ENCODE measurements around the gene HM13.
"Not testable (repeated sequence)": the region's sequence is repeated elsewhere in the genome, so short reads cannot be mapped to it uniquely, and the experiment has no call there.

The HM13 gene

DNA sequence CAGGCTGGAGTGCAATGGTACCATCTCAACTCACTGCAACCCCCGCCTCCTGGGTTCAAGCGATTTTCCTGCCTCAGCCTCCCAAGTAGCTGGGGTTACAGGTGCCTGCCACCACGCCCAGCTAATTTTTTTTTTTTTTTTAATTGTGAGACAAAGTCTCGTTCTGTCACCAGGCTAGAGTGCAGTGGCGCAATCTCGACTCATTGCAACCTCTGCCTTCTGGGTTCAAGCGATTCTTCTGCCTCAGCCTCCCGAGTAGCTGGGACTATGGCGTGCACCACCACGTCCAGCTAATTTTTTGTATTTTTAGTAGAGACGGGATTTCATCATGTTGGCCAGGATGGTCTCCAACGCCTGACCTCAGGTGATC is 98.0 kb downstream of the HM13 start:
- DNase-seq, result not testable (repeated sequence)

DNA sequence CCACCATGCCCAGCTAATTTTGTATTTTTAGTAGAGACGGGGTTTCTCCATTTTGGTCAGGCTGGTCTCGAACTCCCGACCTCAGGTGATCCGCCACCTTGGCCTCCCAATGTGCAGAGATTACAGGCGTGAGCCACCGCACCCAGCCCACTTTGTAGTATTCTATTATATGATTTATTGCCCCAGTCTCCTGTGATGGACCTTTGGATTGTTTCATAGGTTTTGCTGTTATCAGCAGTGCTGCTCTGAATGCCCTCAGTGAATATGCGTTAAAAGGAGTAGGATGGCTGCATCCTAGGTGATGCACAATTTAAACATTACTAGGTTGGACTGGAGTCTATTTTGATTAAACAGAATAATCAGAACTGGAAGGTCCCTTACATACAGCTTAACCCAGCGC is 101.2 kb downstream of the HM13 start:
- DNase-seq, result no peak

DNA sequence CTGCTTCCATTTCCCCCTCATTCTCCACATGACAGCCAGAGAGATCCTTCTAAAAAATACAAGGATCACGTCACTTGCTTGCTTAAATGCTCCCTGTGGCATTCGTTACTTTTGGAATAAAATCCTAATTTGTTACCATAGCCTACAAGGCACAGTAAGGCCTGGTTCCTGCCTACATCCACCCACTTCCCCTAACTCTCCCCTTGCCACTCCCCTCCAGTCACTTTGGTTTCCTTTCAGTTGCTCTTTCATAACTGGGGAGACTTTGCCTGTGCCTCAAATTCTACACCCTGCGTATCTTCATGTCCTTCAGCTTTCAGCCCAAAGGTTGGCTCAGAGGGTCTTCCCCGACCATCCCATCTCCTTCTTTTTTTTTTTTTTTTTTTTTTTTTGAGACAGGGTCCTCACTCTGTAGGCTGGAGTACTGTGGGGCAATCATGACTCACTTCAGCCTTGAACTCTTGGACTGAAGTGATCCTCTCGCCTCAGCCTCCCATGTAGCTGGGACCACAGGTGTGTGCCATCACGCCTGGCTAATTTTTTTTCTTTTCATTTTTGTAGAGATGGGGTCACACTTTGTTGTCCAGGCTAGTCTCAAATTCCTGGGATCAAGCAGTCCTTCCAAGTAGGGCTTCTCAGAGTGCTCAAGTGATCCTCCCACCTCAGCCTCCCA is 103.3 kb downstream of the HM13 start:
- no peak for DNase-seq
